ENCODE results near the gene COPS3.

Gene COPS3

GRCh38 chr17:17325228-17325627, 44.2 kb upstream of the COPS3 start:
- Histone ChIP-seq H3K79me2 (ENCODE audit: control insufficient read depth, insufficient read depth, low read length, poor library complexity) (no peaks in the 10 kb centered on the region), H3K23ac (ENCODE audit: low read length) (no peak overlapping the region), H3K36me3 (ENCODE audit: control insufficient read depth in 1 of 2, insufficient read depth in 2 of 2, low read length in 2 of 2) (no peaks in the 10 kb centered on the region), H2AK5ac (ENCODE audit: low read length) (no peak overlapping the region), H3K27ac (ENCODE audit: low read depth, low read length) (no peak overlapping the region), H3K9me3 (ENCODE audit: insufficient read depth, low read depth, low read length) (peaks cover 1% of the 10 kb centered on the region), H3K18ac (ENCODE audit: low read length) (no peak overlapping the region), H3K4me1 (ENCODE audit: control insufficient read depth in 1 of 2, insufficient read depth in 2 of 2, low read length in 2 of 2) (no peaks in the 10 kb centered on the region), H3K9ac (ENCODE audit: low read length) (no peak overlapping the region), H3K27me3 (ENCODE audit: insufficient read depth, low read length) (no peaks in the 10 kb centered on the region), H3K14ac (ENCODE audit: low read length) (no peak overlapping the region), H2AFZ (ENCODE audit: insufficient read depth, low read length, poor library complexity) (no peak overlapping the region), H3K4me2 (ENCODE audit: low read length) (no peak overlapping the region), H2BK5ac (ENCODE audit: low read depth, low read length, poor library complexity) (no peak overlapping the region), H3K79me1 (ENCODE audit: low read length) (no peaks in the 10 kb centered on the region), H4K8ac (ENCODE audit: low read depth, low read length) (no peak overlapping the region), H3K4ac (ENCODE audit: low read depth, low read length) (no peak overlapping the region), H2BK12ac (ENCODE audit: low read length) (no peak overlapping the region), H2BK120ac (ENCODE audit: insufficient read depth, low read length, poor library complexity) (no peak overlapping the region), H4K91ac (ENCODE audit: low read depth, low read length) (no peak overlapping the region), H4K12ac (ENCODE audit: low read depth, low read length) (no peak overlapping the region), H3K4me3 (ENCODE audit: low read depth, low read length) (no peak overlapping the region)
- no CpG with 5 or more reads among the region's 10 CpGs for WGBS (ENCODE audit: extremely low coverage, insufficient coverage, insufficient read length)
- DNase-seq = no peak

DNA sequence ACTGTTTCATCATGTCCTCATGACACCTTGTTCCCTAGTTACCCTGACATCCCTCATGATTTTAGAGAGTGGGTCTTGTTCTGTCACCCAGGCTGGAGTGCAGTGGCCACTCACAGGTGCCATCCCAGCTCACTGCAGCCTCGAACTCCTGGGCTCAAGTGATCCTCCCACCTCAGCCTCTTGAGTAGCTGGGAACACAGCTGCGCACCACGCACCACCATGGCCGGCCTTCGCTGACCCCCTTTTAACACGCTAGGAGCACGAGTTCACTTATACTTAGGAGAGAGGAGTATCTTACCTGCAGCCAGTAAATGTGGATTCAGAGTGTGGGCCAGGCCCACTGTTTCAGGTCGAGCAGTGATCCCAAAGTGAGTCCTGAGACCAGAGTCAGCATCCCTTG, 43.6 kb upstream of the COPS3 start:
- no peak overlapping the region for H3K4me3 ChIP-seq (ENCODE audit: low read depth, low read length)
- no peak overlapping the region for H4K91ac ChIP-seq (ENCODE audit: low read depth, low read length)
- no peaks in the 10 kb centered on the region for H3K79me2 ChIP-seq (ENCODE audit: control insufficient read depth, insufficient read depth, low read length, poor library complexity)
- no peak overlapping the region for H3K4me2 ChIP-seq (ENCODE audit: low read length)
- H3K27ac ChIP-seq (ENCODE audit: low read depth, low read length) = no peak overlapping the region
- no peak overlapping the region for H2BK5ac ChIP-seq (ENCODE audit: low read depth, low read length, poor library complexity)
- H3K9ac ChIP-seq (ENCODE audit: low read length) = no peak overlapping the region
- no peaks in the 10 kb centered on the region for H3K4me1 ChIP-seq (ENCODE audit: control insufficient read depth in 1 of 2, insufficient read depth in 2 of 2, low read length in 2 of 2)
- no peak overlapping the region for H4K12ac ChIP-seq (ENCODE audit: low read depth, low read length)
- no peak overlapping the region for H3K18ac ChIP-seq (ENCODE audit: low read length)
- H2AFZ ChIP-seq (ENCODE audit: insufficient read depth, low read length, poor library complexity) = no peak overlapping the region
- H2AK5ac ChIP-seq (ENCODE audit: low read length) = no peak overlapping the region
- WGBS (ENCODE audit: extremely low coverage, insufficient coverage, insufficient read length) = no CpG with 5 or more reads among the region's 8 CpGs
- H2BK120ac ChIP-seq (ENCODE audit: insufficient read depth, low read length, poor library complexity) = no peak overlapping the region
- no peak overlapping the region for H4K8ac ChIP-seq (ENCODE audit: low read depth, low read length)
- no peak overlapping the region for H2BK12ac ChIP-seq (ENCODE audit: low read length)
- no peaks in the 10 kb centered on the region for H3K27me3 ChIP-seq (ENCODE audit: insufficient read depth, low read length)
- DNase-seq = no peak
- H3K36me3 ChIP-seq (ENCODE audit: control insufficient read depth in 1 of 2, insufficient read depth in 2 of 2, low read length in 2 of 2) = no peaks in the 10 kb centered on the region
- H3K9me3 ChIP-seq (ENCODE audit: insufficient read depth, low read depth, low read length) = peaks cover 1% of the 10 kb centered on the region
- no peak overlapping the region for H3K4ac ChIP-seq (ENCODE audit: low read depth, low read length)
- no peak overlapping the region for H3K14ac ChIP-seq (ENCODE audit: low read length)
- no peak overlapping the region for H3K23ac ChIP-seq (ENCODE audit: low read length)
- H3K79me1 ChIP-seq (ENCODE audit: low read length) = no peaks in the 10 kb centered on the region

- H2AK5ac ChIP-seq (ENCODE audit: low read length) = no peak overlapping the region
- H3K79me1 ChIP-seq (ENCODE audit: low read length) = no peaks in the 10 kb centered on the region
- WGBS (ENCODE audit: extremely low coverage, insufficient coverage, insufficient read length) = no CpG with 5 or more reads among the region's 21 CpGs
- no peak overlapping the region for H2BK12ac ChIP-seq (ENCODE audit: low read length)
- H3K9ac ChIP-seq (ENCODE audit: low read length) = no peak overlapping the region
- no peak overlapping the region for H4K8ac ChIP-seq (ENCODE audit: low read depth, low read length)
- no peak overlapping the region for H3K27ac ChIP-seq (ENCODE audit: low read depth, low read length)
- no peak overlapping the region for H3K4ac ChIP-seq (ENCODE audit: low read depth, low read length)
- no peak overlapping the region for H4K91ac ChIP-seq (ENCODE audit: low read depth, low read length)
- no peak for DNase-seq
- no peaks in the 10 kb centered on the region for H3K4me1 ChIP-seq (ENCODE audit: control insufficient read depth in 1 of 2, insufficient read depth in 2 of 2, low read length in 2 of 2)
- H3K79me2 ChIP-seq (ENCODE audit: control insufficient read depth, insufficient read depth, low read length, poor library complexity) = no peaks in the 10 kb centered on the region
- peaks cover 1% of the 10 kb centered on the region for H3K9me3 ChIP-seq (ENCODE audit: insufficient read depth, low read depth, low read length)
- H3K27me3 ChIP-seq (ENCODE audit: insufficient read depth, low read length) = no peaks in the 10 kb centered on the region
- H3K36me3 ChIP-seq (ENCODE audit: control insufficient read depth in 1 of 2, insufficient read depth in 2 of 2, low read length in 2 of 2) = no peaks in the 10 kb centered on the region
- H4K12ac ChIP-seq (ENCODE audit: low read depth, low read length) = no peak overlapping the region
- no peak overlapping the region for H2AFZ ChIP-seq (ENCODE audit: insufficient read depth, low read length, poor library complexity)
- H3K14ac ChIP-seq (ENCODE audit: low read length) = no peak overlapping the region
- H3K4me2 ChIP-seq (ENCODE audit: low read length) = no peak overlapping the region
- H2BK120ac ChIP-seq (ENCODE audit: insufficient read depth, low read length, poor library complexity) = no peak overlapping the region
- no peak overlapping the region for H3K4me3 ChIP-seq (ENCODE audit: low read depth, low read length)
- H3K23ac ChIP-seq (ENCODE audit: low read length) = no peak overlapping the region
- H2BK5ac ChIP-seq (ENCODE audit: low read depth, low read length, poor library complexity) = no peak overlapping the region
- H3K18ac ChIP-seq (ENCODE audit: low read length) = no peak overlapping the region
These were observed 41.8 kb upstream of the COPS3 start for GRCh38 chr17:17322516-17323510.

GRCh38 chr17:17321356-17322025, 40.4 kb upstream of the COPS3 start:
- H3K23ac ChIP-seq (ENCODE audit: low read length) = no peak overlapping the region
- no peaks in the 10 kb centered on the region for H3K79me1 ChIP-seq (ENCODE audit: low read length)
- no peak overlapping the region for H4K8ac ChIP-seq (ENCODE audit: low read depth, low read length)
- no peak overlapping the region for H3K4me3 ChIP-seq (ENCODE audit: low read depth, low read length)
- H3K27me3 ChIP-seq (ENCODE audit: insufficient read depth, low read length) = no peaks in the 10 kb centered on the region
- no peak overlapping the region for H2AFZ ChIP-seq (ENCODE audit: insufficient read depth, low read length, poor library complexity)
- H3K4me1 ChIP-seq (ENCODE audit: control insufficient read depth in 1 of 2, insufficient read depth in 2 of 2, low read length in 2 of 2) = no peaks in the 10 kb centered on the region
- no peak overlapping the region for H3K14ac ChIP-seq (ENCODE audit: low read length)
- DNase-seq = no peak
- no peak overlapping the region for H3K27ac ChIP-seq (ENCODE audit: low read depth, low read length)
- no peak overlapping the region for H3K4me2 ChIP-seq (ENCODE audit: low read length)
- H4K12ac ChIP-seq (ENCODE audit: low read depth, low read length) = no peak overlapping the region
- H4K91ac ChIP-seq (ENCODE audit: low read depth, low read length) = no peak overlapping the region
- no peaks in the 10 kb centered on the region for H3K79me2 ChIP-seq (ENCODE audit: control insufficient read depth, insufficient read depth, low read length, poor library complexity)
- H3K9me3 ChIP-seq (ENCODE audit: insufficient read depth, low read depth, low read length) = peaks cover 1% of the 10 kb centered on the region
- H3K36me3 ChIP-seq (ENCODE audit: control insufficient read depth in 1 of 2, insufficient read depth in 2 of 2, low read length in 2 of 2) = no peaks in the 10 kb centered on the region
- H3K9ac ChIP-seq (ENCODE audit: low read length) = no peak overlapping the region
- no peak overlapping the region for H2BK120ac ChIP-seq (ENCODE audit: insufficient read depth, low read length, poor library complexity)
- no peak overlapping the region for H2BK12ac ChIP-seq (ENCODE audit: low read length)
- no peak overlapping the region for H2AK5ac ChIP-seq (ENCODE audit: low read length)
- H2BK5ac ChIP-seq (ENCODE audit: low read depth, low read length, poor library complexity) = no peak overlapping the region
- H3K4ac ChIP-seq (ENCODE audit: low read depth, low read length) = no peak overlapping the region
- WGBS (ENCODE audit: extremely low coverage, insufficient coverage, insufficient read length) = no CpG with 5 or more reads among the region's 11 CpGs
- H3K18ac ChIP-seq (ENCODE audit: low read length) = no peak overlapping the region

Measured in trophoblast cell (in vitro differentiated cells and primary cell).